Kidney glomerular epithelial cell (primary cell): ENCODE data around the gene OR5AL1.
"Not testable (repeated sequence)": the region's sequence is repeated elsewhere in the genome, so short reads cannot be mapped to it uniquely, and the experiment has no call there.

Source experiments
- DNase-seq: peaks from one replicate; lab custom pipeline; 2025; lab: John Stamatoyannopoulos, UW

Gene OR5AL1

GRCh38 chr11:56412396-56412795 lies at the start of gene OR5AL1:
Gene OR5AL1 (plus strand): TSS chr11:56412696.
- no peak for DNase-seq

GRCh38 chr11:56375324-56375723 lies 37.2 kb upstream of the OR5AL1 start, which contains the start of gene OR8U1:
Gene OR8U1 (plus strand): TSS chr11:56375624. CDS start chr11:56375624, 0 bp downstream.
- no peak for DNase-seq

GRCh38 chr11:56380120-56380519 lies 32.4 kb upstream of the OR5AL1 start:
- no peak for DNase-seq

- DNase-seq: no peak
These were observed 18.1 kb upstream of the OR5AL1 start for GRCh38 chr11:56394381-56394780.

- DNase-seq: no peak
These were observed 16.4 kb upstream of the OR5AL1 start for GRCh38 chr11:56396047-56396446.

- not testable (repeated sequence) for DNase-seq
These were observed 10.5 kb upstream of the OR5AL1 start for GRCh38 chr11:56401858-56402461.

- DNase-seq: no peak
These were observed 8.1 kb upstream of the OR5AL1 start for GRCh38 chr11:56404393-56404792.

GRCh38 chr11:56410801-56411200 lies 1.7 kb upstream of the OR5AL1 start:
- no peak for DNase-seq

GRCh38 chr11:56453521-56453920 lies 41.0 kb downstream of the OR5AL1 start:
- DNase-seq: no peak

- DNase-seq: no peak
These were observed 44.6 kb downstream of the OR5AL1 start for GRCh38 chr11:56457076-56457475.
